ENCODE measurements around the gene SLC5A11.

The SLC5A11 gene

DNA sequence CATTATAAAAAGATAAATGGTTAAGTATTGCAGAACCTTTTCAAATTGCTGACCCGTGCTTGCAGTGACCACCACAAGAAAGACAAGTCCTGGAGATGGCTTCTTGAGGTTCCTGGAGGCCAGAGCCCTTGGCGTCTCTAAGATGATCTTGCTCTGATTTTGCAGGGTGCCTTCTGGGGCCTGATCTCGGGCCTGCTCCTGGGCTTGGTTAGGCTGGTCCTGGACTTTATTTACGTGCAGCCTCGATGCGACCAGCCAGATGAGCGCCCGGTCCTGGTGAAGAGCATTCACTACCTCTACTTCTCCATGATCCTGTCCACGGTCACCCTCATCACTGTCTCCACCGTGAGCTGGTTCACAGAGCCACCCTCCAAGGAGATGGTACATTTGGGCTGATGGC, 63.0 kb downstream of the SLC5A11 start:
- TF ChIP-seq ZNF274 (IDR thresholded peaks at IDR 0.05; ENCODE audit: low read depth, low read length): no peak
- no peak overlapping the region for H3K4me3 ChIP-seq (ENCODE audit: low read length)

DNA sequence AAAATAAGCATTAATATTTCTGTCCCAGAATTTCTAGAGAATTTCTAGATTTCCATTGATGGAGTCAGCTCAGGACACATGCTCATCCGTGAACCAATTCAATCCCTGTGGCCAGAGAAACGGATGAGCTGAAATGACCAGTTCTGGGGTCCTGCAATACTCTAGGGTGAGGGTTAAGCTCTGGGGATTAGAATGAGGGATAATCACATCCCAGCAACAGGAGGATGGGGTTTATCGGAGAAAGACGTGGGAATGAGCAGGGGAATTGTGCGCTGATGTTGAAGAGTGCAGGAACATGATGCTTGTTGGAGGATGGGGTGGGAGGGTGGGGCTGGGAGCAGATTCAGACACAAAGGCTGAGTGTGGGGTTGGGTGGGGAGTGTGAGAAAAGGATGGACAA, 64.1 kb downstream of the SLC5A11 start:
- no peak for TF ChIP-seq ZNF274 (IDR thresholded peaks at IDR 0.05; ENCODE audit: low read depth, low read length)
- no peak overlapping the region for H3K4me3 ChIP-seq (ENCODE audit: low read length)

DNA sequence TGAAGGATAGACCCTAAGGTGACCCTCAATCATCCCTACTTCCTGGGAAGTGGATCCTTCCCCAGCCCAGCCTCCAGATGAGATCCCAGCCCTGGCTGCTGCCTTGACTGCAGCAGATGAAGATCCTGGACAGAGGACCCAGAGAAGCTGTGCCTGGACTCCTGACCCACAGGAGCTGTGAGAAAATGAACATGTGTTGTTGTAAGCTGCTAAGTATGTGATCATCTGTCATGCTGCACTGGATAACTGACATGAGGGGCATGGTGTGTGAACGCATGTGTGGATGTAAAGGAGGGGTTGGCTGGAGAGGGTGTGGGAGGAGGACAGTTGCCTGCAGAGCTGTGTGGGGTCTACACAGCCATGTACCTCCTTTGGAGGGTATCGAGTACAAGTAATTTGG, 69.3 kb downstream of the SLC5A11 start:
- TF ChIP-seq ZNF274 (IDR thresholded peaks at IDR 0.05; ENCODE audit: low read depth, low read length): no peak
- no peak overlapping the region for H3K4me3 ChIP-seq (ENCODE audit: low read length)

DNA sequence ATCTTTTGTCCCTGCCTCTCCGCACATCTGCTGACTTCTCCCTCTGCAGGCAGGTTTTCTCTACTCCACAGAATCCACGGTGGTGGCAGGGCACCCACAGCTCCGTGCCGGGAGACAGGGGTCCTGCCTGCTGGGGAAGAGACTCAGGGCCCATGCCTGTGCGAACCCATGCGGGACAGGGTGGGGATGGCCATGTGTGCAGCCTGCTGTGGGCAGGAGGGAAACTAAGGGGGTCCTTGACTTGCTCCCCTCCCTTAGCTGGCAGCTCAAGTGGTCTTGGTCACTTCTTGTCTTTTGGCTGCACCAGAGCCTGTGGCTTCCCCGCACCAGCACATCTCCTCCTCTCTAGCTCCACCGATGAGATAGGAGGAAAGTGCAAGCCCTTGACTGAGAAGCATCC, 69.8 kb downstream of the SLC5A11 start:
- no peak for TF ChIP-seq ZNF274 (IDR thresholded peaks at IDR 0.05; ENCODE audit: low read depth, low read length)
- no peak overlapping the region for H3K4me3 ChIP-seq (ENCODE audit: low read length)

DNA sequence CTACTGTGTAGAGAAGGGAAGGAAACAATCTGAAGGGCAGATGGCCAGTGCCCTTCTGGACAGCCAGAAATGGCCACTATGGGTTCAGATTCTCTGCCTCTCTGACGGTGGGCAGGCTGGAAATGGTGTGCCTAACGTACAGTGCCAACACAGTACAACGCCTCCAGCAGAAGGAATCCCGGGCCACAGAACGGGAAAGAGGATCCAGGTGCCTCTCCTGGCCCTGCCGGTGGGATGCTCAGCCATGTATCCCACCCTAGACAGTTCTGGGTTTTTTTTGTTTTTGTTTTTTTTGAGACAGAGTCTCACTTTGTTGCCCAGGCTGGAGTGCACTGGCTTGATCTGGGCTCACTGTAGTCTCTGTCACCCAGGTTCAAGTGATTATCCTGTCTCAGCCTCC, 71.5 kb downstream of the SLC5A11 start:
- TF ChIP-seq ZNF274 (IDR thresholded peaks at IDR 0.05; ENCODE audit: low read depth, low read length): no peak
- no peak overlapping the region for H3K4me3 ChIP-seq (ENCODE audit: low read length)

DNA sequence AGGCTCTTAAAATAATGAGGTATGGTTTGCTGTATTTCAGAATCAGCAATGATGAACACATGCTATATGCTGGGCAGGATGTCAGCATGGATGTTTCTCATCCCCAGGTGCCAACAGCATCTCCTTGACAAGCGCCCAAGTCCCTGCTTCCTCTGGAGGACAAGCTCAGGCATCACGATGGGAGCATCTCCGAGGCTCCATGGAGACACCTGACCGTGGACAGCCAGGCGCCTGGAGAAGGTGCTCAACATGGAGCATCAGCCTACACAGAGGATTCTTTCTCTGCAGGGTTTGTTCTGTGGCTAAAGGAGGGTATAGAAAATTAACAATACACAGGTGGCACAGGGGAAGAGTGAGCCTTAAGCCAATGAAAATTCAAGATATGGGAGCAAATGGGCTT, 72.1 kb downstream of the SLC5A11 start:
- no peak for TF ChIP-seq ZNF274 (IDR thresholded peaks at IDR 0.05; ENCODE audit: low read depth, low read length)
- H3K4me3 ChIP-seq (ENCODE audit: low read length): no peak overlapping the region

DNA sequence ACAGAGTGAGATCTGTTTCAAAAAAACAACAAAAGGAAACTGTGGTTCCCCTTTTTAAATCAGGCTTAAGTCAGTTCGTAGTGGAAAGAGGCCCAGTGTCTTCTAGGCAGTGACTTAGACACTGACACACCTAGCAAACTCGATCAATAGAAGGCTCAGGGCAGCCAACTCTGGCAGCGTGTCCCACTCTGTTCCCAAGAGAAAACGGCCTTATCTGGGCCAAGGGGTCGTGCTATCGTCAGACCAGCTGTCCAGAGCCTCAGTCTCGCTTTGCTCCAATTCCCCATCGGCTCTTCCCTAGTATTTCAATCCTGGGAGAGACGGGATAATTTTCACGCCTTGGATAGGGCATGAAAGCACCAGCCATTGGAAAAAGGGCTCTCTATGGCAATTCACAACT, 72.9 kb downstream of the SLC5A11 start:
- TF ChIP-seq ZNF274 (IDR thresholded peaks at IDR 0.05; ENCODE audit: low read depth, low read length): no peak
- H3K4me3 ChIP-seq (ENCODE audit: low read length): no peak overlapping the region

DNA sequence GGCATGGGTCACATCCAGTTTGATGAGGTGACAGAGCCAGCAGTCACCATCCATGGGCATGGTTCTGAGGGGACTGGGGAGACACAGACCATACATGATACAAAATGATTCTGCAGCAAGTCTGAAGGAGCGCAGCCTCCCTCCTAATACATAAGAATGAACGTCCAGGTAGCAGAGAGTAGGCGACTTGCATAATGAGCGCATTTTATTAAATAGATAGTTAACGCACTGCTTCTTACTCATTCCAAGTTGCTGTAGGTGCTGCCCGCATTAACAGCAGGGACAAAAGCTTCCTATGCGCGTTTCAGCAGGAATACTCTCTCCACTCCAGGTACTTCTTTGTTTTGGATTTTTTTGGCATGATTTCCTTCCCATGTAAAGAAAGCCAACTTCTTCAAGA, 73.8 kb downstream of the SLC5A11 start:
- TF ChIP-seq ZNF274 (IDR thresholded peaks at IDR 0.05; ENCODE audit: low read depth, low read length): no peak
- H3K4me3 ChIP-seq (ENCODE audit: low read length): no peak overlapping the region

DNA sequence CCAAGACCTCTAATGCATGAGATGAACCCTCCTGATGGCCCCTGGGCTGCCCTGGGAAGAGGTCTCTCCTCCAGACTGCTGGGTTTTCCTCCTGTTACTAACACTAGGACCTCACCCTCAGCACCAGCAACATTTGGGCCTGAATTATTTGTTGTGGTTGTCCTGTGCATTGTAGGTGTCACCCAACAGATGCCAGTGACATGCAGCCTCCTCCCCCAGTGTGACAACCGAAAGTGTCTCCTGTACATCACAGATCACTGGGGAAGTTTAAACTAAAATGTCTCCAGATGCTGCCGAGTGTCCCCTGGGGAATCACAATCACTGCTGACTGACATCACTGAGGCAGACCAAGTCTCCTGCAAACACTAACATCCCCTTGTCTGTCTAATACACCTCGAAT, 74.8 kb downstream of the SLC5A11 start:
- H3K4me3 ChIP-seq (ENCODE audit: low read length): no peak overlapping the region
- no peak for TF ChIP-seq ZNF274 (IDR thresholded peaks at IDR 0.05; ENCODE audit: low read depth, low read length)

DNA sequence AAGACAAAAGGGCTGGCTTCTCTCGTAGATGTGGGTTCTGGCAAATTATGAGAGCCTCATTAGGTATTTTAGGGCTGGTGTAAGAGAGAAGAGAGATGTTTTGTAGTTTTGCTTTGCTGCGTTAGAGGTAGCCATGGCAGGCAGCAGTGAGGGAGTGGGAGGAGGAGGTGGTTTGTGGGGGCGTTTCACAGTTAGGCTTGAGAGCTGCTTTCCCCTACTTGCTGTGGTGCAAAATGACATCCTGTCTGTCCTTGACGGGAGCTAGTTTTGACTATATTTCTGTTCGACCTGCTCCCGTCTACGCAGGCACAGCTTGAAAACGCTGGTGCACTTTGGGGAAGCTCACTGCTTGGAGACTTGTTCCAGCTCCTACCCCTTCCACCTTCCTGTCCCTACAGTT, 75.5 kb downstream of the SLC5A11 start:
- no peak overlapping the region for H3K4me3 ChIP-seq (ENCODE audit: low read length)
- TF ChIP-seq ZNF274 (IDR thresholded peaks at IDR 0.05; ENCODE audit: low read depth, low read length): no peak

DNA sequence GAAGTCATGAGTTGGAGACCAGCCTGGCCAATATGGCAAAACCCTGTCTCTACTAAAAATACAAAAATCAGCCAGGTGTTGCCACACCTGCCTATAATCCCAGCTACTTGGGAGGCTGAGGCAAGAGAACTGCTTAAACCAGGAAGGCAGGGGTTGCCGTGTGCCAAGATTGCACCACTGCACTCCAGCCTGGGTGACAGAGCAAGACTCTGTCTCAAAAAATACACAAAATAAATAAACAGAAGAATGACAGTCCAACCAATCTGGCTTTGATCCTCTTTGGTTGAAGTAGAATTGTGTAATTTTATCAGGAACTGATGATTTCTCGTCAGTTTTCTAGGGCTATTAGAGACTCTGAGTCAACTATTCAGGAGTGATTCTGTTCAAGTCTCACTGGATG, 79.4 kb downstream of the SLC5A11 start:
- H3K4me3 ChIP-seq (ENCODE audit: low read length): no peak overlapping the region
- no peak for TF ChIP-seq ZNF274 (IDR thresholded peaks at IDR 0.05; ENCODE audit: low read depth, low read length)

DNA sequence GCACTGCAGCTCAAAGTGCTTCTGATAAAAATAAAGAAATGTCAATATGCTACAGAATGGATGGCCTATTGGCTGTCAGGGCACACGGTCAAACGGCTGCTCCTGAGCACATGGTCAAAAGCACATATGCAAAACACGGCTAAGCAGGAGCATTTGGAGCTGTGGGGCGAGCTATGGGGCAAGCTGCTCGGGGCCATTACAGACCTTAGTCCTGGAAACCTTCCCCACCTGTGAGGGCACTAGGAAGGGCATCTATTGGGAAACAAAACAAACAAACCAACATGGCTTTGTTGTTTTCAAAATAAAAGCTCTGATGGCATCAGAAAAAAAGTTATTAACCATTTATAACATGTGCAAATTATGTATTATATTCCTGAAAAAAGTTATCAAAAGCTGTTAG, 83.6 kb downstream of the SLC5A11 start:
- no peak for TF ChIP-seq ZNF274 (IDR thresholded peaks at IDR 0.05; ENCODE audit: low read depth, low read length)
- no peak overlapping the region for H3K4me3 ChIP-seq (ENCODE audit: low read length)

DNA sequence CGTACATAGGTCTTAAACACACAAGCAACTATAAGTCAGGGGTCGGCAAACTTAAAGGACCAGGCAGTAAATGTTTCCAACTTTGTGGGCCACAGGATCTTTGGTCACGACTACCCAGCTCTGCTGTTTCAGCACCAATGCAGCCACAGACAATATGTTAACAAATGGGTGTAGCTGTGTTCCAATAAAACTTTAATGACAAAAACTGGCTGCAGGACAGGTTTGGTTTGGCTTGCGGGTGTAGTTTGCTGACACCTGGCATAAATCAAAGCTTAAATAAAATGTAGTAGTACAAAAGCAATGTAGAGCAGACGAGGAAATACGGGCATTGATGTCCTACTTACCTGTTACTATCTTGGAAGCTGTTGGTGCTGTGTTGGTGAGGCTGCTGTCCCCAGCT, 84.7 kb downstream of the SLC5A11 start:
- H3K4me3 ChIP-seq (ENCODE audit: low read length): no peak overlapping the region
- no peak for TF ChIP-seq ZNF274 (IDR thresholded peaks at IDR 0.05; ENCODE audit: low read depth, low read length)

DNA sequence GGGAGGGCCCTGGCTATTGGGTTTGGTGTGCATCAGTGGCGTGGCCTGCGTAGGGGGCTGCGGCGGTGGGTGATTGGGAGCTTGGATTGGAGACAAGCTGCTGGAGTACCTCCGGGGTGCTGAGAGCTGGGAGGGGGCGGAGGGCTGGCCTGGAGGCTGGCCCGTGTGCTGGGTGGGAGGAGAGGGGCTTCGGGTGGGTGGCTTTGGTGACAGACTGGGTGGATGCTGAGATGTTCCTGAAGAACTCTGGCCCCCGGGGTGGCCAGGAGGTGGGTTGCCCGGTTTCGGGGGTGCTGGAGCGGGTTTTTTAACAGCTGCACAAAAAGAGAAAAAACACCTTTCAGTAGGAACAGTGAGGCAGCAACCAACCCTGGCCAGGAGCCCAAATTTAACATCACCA, 85.3 kb downstream of the SLC5A11 start:
- no peak for TF ChIP-seq ZNF274 (IDR thresholded peaks at IDR 0.05; ENCODE audit: low read depth, low read length)
- no peak overlapping the region for H3K4me3 ChIP-seq (ENCODE audit: low read length)

DNA sequence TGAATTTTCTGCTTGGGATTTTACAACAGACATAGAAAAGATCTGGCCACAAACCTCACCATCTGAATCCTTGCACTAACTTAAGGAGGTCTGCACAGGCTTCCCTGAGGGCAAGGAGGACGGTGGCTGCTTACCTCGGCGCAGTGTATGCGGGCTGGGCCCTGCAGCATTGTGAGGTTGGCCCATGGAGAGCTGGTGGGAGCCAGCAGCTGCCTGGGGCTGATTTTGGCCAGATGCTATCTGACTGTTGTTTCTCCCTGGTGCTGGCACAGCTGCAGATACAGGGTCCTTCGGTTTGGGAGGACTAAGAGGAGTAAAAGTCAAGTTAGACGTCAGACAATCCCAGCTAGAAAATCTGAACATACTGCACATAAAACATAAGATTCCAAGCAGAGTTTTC, 89.6 kb downstream of the SLC5A11 start:
- no peak for TF ChIP-seq ZNF274 (IDR thresholded peaks at IDR 0.05; ENCODE audit: low read depth, low read length)

DNA sequence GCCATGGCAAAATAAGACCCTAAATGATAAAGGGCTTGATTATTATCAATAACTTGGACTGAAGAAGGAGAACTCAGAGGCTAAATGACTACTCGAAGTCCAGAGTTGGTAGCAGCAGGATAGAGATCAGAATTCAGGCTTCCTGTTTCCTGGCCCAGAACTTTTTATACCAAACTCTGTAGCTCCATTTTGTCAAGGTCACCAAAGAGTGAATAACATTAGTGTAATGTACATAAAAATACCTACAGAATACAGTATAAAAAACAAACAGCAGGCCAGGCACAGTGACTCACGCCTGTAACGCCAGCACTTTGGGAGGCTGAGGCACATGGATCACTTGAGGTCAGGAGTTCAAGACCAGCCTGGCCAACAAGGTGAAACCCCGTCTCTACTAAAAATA, 90.4 kb downstream of the SLC5A11 start:
- H3K4me3 ChIP-seq (ENCODE audit: low read length): no peak overlapping the region
- TF ChIP-seq ZNF274 (IDR thresholded peaks at IDR 0.05; ENCODE audit: low read depth, low read length): no peak

More for the DNA sequence above, 89.6 kb downstream of the SLC5A11 start:
- H3K4me3 ChIP-seq (ENCODE audit: low read length): no peak overlapping the region

DNA sequence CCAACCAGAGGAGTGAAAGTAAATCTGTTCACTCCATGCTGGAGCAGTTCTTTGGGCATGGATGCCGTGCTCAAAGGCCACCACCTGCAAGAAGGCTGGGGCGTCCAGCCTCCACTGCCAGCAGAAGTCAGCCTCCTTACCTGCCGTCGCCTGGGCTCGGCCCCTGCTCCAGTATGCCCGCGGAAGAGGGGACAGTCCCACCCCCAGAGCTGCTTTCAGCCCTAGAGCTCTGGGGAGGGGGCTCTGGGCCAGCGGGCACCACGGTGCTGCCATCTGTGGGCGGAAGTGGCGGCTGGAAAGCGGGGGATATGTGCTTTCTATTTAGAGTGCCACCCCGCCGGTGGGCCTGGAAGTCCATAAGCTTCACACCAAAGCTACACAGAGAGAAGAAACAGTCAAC, 93.5 kb downstream of the SLC5A11 start:
- no peak overlapping the region for H3K4me3 ChIP-seq (ENCODE audit: low read length)
- TF ChIP-seq ZNF274 (IDR thresholded peaks at IDR 0.05; ENCODE audit: low read depth, low read length): no peak
